ENCODE data around the gene PAPLN.

- TF ChIP-seq CTCF (IDR thresholded peaks at IDR 0.05; ENCODE audit: control extremely low read depth in 1 of 3, insufficient read depth in 1 of 3, low read depth in 1 of 3, low read length in 3 of 3) = no peak
- no peak for TF ChIP-seq CHD2 (IDR thresholded peaks at IDR 0.05; ENCODE audit: low read length)
- TF ChIP-seq SRF (IDR thresholded peaks at IDR 0.05; ENCODE audit: low read depth, low read length) = no peak
- TF ChIP-seq SP1 (IDR thresholded peaks at IDR 0.05; ENCODE audit: low read depth, low read length) = no peak
These were observed 28.9 kb upstream of the PAPLN start for GRCh38 chr14:73208390-73208789.

All from H1 (cell line).